HepG2 (cell line): ENCODE measurements around the gene NCOR2. TPM values are rescaled to one million over a fixed set of nuclear protein-coding genes. Genes with fewer than 3 reads are reported as not detected.

Source experiments
- ATAC-seq: fragments of 200-7000 bp; cut with Tn5 transposase; 3 replicates; pipeline ENCODE4 v1.9.1; 2020; ENCODE audit warnings: mild to moderate bottlenecking, moderate library complexity
- BruUV-seq: library from RNA; stranded (reverse); fragments of 400-500 nt; replicated peaks from 2 replicates; lab custom pipeline; 2021; lab: Mats Ljungman, UMichigan
- CTCF ChIA-PET: fragments of 300-600 bp; formaldehyde crosslinking; extraction: SDS; loops from one replicate; lab custom pipeline; 2021; ENCODE audit warnings: low total read pairs, inconsistent platforms, low intra/inter-chr PET ratio; lab: Yijun Ruan, JAX
- POLR2A ChIA-PET: fragments of 350-600 bp; sonication (Branson Sonifier 250); formaldehyde crosslinking; loops from one replicate; lab custom pipeline; 2020; ENCODE audit warnings: antibody characterized with exemption, inconsistent platforms; lab: Yijun Ruan, JAX
- DNase-seq: peaks from one replicate; pipeline ENCODE4 v3.0.0-alpha.2; 2015; ENCODE audit warnings: low spot score
- FAIRE-seq: peaks from 3 replicates; lab custom pipeline; 2011; peaks lifted over from hg19 to GRCh38; lab: Jason Lieb, UNC
- H2AFZ ChIP-seq: one replicate; pipeline ENCODE4 v1.6.1; 2011; ENCODE audit warnings: low read length, inconsistent platforms
- H3K27ac ChIP-seq: fragments of 300-600 bp; 3 replicates; pipeline ENCODE4 v1.8.0; 2011; ENCODE audit warnings: mixed run types, mild to moderate bottlenecking, mixed read lengths, low read length, inconsistent platforms; ENCODE audit not compliant: insufficient read depth; ENCODE audit errors: extremely low read length
- H3K27me3 ChIP-seq, 2 experiments: fragments of 200-600 bp in 1 of 2; 2 replicates in 1 of 2; 3 replicates in 1 of 2; pipeline versions ENCODE4 v1.6.0 to v1.8.0; 2011; ENCODE audit warnings: low read length in 2 of 2, mild to moderate bottlenecking in 2 of 2, moderate library complexity in 2 of 2, inconsistent platforms in 1 of 2; ENCODE audit not compliant: insufficient read depth in 2 of 2, control insufficient read depth in 1 of 2
- H3K36me3 ChIP-seq, 2 experiments: fragments of 200-600 bp in 1 of 2; replicated peaks in 1 of 2; 2 replicates in 1 of 2; 3 replicates in 1 of 2; pipeline versions ENCODE4 v1.5.1 to v1.8.0; 2011; ENCODE audit warnings: low read length in 2 of 2, inconsistent platforms in 1 of 2; ENCODE audit not compliant: insufficient read depth in 2 of 2, control insufficient read depth in 1 of 2
- H3K4me1 ChIP-seq: 2 replicates; pipeline ENCODE4 v1.5.1; 2012; ENCODE audit warnings: low read length, inconsistent platforms; ENCODE audit not compliant: insufficient read depth
- H3K4me2 ChIP-seq: 2 replicates; pipeline ENCODE4 v1.6.0; 2011; ENCODE audit warnings: low read depth, low read length, inconsistent platforms
- H3K4me3 ChIP-seq, 3 experiments: fragments of 200-600 bp in 1 of 3; sonication (generic), shearing (Covaris generic) in 1 of 3; replicated peaks in 1 of 3; 2 replicates each; pipeline ENCODE4 v1.5.1; 2011 to 2016; ENCODE audit warnings: low read length in 3 of 3, inconsistent platforms in 2 of 3, low read depth in 2 of 3, mild to moderate bottlenecking in 2 of 3, control low read depth in 1 of 3, mixed read lengths in 1 of 3; ENCODE audit not compliant: insufficient read depth in 1 of 3
- H3K79me2 ChIP-seq: one replicate; pipeline ENCODE4 v1.6.1; 2011; ENCODE audit warnings: low read length, inconsistent platforms; ENCODE audit not compliant: insufficient read depth
- H3K9ac ChIP-seq: 2 replicates; pipeline ENCODE4 v1.6.0; 2011; ENCODE audit warnings: mild to moderate bottlenecking, low read depth, low read length, inconsistent platforms; ENCODE audit not compliant: insufficient read depth
- H3K9me3 ChIP-seq: 2 replicates; pipeline ENCODE4 v1.5.1; 2012; ENCODE audit warnings: mild to moderate bottlenecking, low read length
- H4K20me1 ChIP-seq: 2 replicates; pipeline ENCODE4 v1.6.0; 2011; ENCODE audit warnings: inconsistent platforms, mild to moderate bottlenecking, low read length, moderate library complexity; ENCODE audit not compliant: insufficient read depth
- ARHGAP35 ChIP-seq: sonication (generic); formaldehyde crosslinking; IDR thresholded peaks from 2 replicates; pipeline ENCODE4 v1.9.0; 2022; ENCODE audit warnings: mild to moderate bottlenecking, inconsistent platforms, moderate library complexity, missing genetic modification reagents, borderline replicate concordance
- MAFK ChIP-seq, 2 experiments: IDR thresholded peaks in 1 of 2; conservative IDR thresholded peaks in 1 of 2; 2 replicates each; pipeline ENCODE4 v1.6.1; 2011; ENCODE audit warnings: improper control_type of control experiment in 2 of 2, low read length in 2 of 2
- ZNF329 ChIP-seq: sonication (generic); formaldehyde crosslinking; IDR thresholded peaks from 2 replicates; pipeline ENCODE4 v1.9.0; 2021; ENCODE audit warnings: low read depth, mild to moderate bottlenecking, missing genetic modification reagents
- WGBS: methylation state at CpG from one replicate; pipeline ENCODE4 v1.1.6; 2017; ENCODE audit warnings: low lambda C conversion rate; 5-methylcytosine and 5-hydroxymethylcytosine counted together
- in situ Hi-C: cut with HindIII; loops from 2 replicates; pipeline ENCODE4 v1.10.0; 2017; ENCODE audit warnings: low pct_unique_long_range_greater_than_20kb; ENCODE audit not compliant: extremely low pct_ligation_motif_present
- intact Hi-C: fragments of 100-400 bp; cut with micrococcal nuclease; formaldehyde crosslinking; loops from one replicate; pipeline ENCODE4 v1.10.0; 2022; ENCODE audit not compliant: unreplicated experiment
- polyA plus RNA-seq, 8 experiments: library from polyadenylated mRNA; depleted of rRNA in 3 of 8; stranded (reverse) in 7 of 8; unstranded in 1 of 8; fragments of >200 nt; fragmentation: Illumina TruSeq in 4 of 8; extraction: Trizol in 4 of 8; gene quantifications; 2 replicates each; pipeline versions ENCODE4 v1.2.1 to v1.2.3, GENCODE V29; 2011 to 2016; ENCODE audit warnings: low read depth in 4 of 8, missing spikeins in 1 of 8, mixed read lengths in 1 of 8; ENCODE audit not compliant: insufficient read depth in 1 of 8
- total RNA-seq, 5 experiments: library from RNA; depleted of rRNA; stranded (reverse); fragments of >200 nt; fragmentation: Illumina TruSeq; extraction: Trizol; gene quantifications; 2 replicates each; pipeline ENCODE4 v1.2.3, GENCODE V29; 2016; ENCODE audit warnings: low read depth in 1 of 5
- TF ChIP-seq, protein P1 (sequence below): IDR thresholded peaks from 2 replicates; pipeline ENCODE4 v1.6.1; 2016; ENCODE audit warnings: low read depth, borderline replicate concordance

Gene NCOR2
- total and polyA plus RNA-seq, 2 of the 13 experiments (the other 11 are each of a cell fraction or from before 2014, with no cell fraction given), result 4.5 to 5.7 TPM

DNA sequence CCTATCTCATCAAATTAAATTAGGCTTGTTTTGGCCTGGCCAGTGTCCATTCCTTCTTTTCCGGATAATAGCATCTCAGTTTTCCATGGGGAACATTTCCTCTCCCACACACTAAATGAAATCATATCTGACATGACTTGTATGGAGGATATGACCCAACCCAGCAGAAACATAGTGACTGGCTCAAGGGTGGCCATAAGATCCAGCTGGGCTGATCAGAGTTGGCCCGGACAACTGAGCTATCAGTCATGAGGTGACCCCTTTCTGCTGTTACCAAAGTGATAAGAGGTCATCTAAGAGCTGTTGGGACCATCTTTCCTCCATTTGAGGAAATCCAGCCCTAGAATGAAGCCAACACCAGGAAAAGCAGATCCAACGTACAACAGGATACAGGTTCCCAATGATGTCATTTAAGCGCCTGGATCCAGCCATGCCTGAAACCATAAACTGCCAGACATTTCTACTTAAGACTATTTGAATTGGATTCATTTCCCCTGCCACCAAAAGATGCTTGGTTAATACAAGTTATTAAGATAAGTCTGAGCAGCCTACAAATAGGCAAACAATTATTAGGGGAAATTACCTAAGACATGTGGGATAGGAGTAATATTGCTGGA lies 20.7 kb upstream of the NCOR2 start:
- ChIA-PET POLR2A (no interaction called here), CTCF (no interaction called here)
- intact Hi-C loops (no loop called here), in situ Hi-C loops (no loop called here)
- Histone ChIP-seq H3K27ac (no peak overlapping the region), H3K36me3 (no peaks in the 10 kb centered on the region), H3K4me1 (no peaks in the 10 kb centered on the region), H3K27me3 (peaks cover 10 to 29% of the 10 kb centered on the region in 2 experiments; a peak in 4 of 5 replicates), H2AFZ (no peak overlapping the region), H4K20me1 (no peaks in the 10 kb centered on the region), H3K79me2 (no peaks in the 10 kb centered on the region), H3K9ac (no peak overlapping the region), H3K9me3 (no peaks in the 10 kb centered on the region), H3K4me2 (no peak overlapping the region), H3K4me3 (no peak overlapping the region)
- no TSS peak for BruUV-seq
- 59% methylated on average over 4 of the region's 4 CpGs for WGBS
- TF ChIP-seq MAFK (conservative IDR thresholded peaks at IDR 0.05 in 1 of 2, IDR thresholded peaks at IDR 0.05 in 1 of 2; ENCODE audit: low read length in 2 of 2) (no peak), ZNF329 (CRISPR knock-in tag) (peak; percentile 96)
- FAIRE-seq (no peak), DNase-seq (no peak), ATAC-seq (no peak)

DNA sequence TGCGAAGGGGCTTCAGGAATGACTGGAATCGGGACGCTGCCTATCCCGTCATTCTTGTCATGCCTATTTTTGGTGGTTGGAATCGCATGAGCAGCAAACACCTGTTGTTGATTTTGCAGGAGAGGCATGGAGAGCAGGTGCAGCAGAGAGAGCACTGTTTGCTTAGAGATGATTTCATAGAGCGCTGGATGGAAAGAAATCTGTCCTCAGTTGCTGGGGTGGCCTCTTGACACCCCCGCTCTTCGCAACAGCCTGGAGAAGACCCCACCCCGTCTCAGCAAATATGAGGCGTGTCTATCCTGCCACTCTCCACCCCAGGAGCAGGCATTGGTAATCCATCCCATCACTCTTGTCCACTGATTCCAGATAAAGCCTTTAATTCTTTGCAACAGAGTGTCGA lies 19.3 kb upstream of the NCOR2 start:
- Histone ChIP-seq H3K4me2 (no peak overlapping the region), H2AFZ (no peak overlapping the region), H3K9ac (no peak overlapping the region), H3K9me3 (no peaks in the 10 kb centered on the region), H4K20me1 (no peaks in the 10 kb centered on the region), H3K4me3 (no peak overlapping the region)
- ChIA-PET POLR2A (no interaction called here), CTCF (no interaction called here)
- no TSS peak for BruUV-seq
- ATAC-seq, result no peak
- in situ Hi-C loops, result no loop called here
- no peak for TF ChIP-seq ARHGAP35 (CRISPR knock-in tag)
- TF ChIP-seq, protein P1, sequence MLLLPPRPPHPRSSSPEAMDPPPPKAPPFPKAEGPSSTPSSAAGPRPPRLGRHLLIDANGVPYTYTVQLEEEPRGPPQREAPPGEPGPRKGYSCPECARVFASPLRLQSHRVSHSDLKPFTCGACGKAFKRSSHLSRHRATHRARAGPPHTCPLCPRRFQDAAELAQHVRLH (CRISPR knock-in tag), result no peak
- TF ChIP-seq, all 625 proteins: peak for 0
- 31% methylated on average over 10 of the region's 11 CpGs for WGBS
- Histone ChIP-seq H3K4me1 (no peaks in the 10 kb centered on the region), H3K27me3 (peaks cover 4 to 15% of the 10 kb centered on the region in 2 experiments; a peak in 3 of 5 replicates), H3K36me3 (no peaks in the 10 kb centered on the region), H3K27ac (no peak overlapping the region), H3K79me2 (no peaks in the 10 kb centered on the region)
- FAIRE-seq (no peak), DNase-seq (no peak)
- intact Hi-C loops, result no loop called here
